ENCODE measurements around the gene C4BPA.

C4BPA gene

GRCh38 chr1:207124389-207124788 is 20.4 kb downstream of the C4BPA start:
- DNase-seq (ENCODE audit: low spot score) = no peak

GRCh38 chr1:207128336-207128921 is 24.4 kb downstream of the C4BPA start:
- DNase-seq (ENCODE audit: low spot score) = no peak

DNA sequence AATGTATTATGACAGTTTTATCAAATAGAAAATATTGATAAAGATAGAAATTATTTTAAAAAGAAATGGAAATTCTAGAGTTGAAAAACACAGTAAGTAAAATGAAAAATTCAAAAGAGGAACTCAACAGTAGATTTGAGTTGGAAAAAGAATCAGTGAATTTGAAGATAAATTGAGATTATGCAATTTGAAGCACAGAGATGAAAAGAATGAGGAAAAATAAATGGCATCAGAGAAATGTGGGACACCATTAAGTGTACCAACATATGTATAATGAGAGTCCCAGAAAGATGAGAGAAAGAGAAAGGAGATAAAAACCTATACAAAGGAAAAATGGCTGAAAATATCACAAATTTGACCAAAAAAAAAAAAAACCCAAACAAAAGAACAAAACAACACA is 25.0 kb downstream of the C4BPA start:
- DNase-seq (ENCODE audit: low spot score) = no peak

DNA sequence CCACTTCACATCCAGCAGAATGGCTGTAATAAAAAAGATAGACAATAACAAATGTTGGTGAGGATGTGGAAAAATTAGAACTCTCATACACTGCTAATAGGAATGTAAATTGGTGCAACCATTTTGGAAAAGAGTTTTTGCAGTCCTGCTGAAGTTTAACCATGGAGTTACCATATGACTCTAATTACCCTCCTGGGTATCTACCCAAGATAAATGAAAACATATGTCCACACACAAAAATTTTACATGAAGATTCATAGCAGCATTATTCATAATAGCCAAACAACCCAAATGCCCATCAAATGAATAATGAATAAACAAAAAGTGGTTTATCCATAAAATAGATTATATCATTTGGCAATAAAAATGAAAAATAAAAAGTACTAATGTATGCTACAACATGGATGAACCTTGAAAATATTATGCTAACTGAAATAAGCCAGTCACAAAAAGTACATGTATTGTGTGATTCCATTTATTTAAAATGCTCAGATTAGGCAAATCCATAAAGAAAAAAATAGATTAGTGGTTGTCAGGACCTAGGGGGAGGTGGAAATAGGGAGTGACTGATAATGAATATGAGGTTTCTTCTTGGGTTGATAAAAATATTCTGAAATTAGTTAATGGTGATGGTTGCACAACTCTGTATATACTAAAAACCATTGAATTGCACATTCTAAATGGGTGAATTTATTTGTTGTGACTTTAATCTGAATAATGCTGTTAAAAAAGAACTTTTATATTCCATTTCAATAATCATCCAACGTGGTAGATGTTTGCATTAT is 26.4 kb downstream of the C4BPA start:
- DNase-seq (ENCODE audit: low spot score) = no peak

- no peak for DNase-seq (ENCODE audit: low spot score)
Measured at GRCh38 chr1:207131163-207131562, 27.1 kb downstream of the C4BPA start.

GRCh38 chr1:207134581-207134980 is 30.5 kb downstream of the C4BPA start:
- DNase-seq (ENCODE audit: low spot score) = no peak

GRCh38 chr1:207139616-207140015 is 35.6 kb downstream of the C4BPA start:
- DNase-seq (ENCODE audit: low spot score) = no peak

GRCh38 chr1:207140536-207140935 is 36.5 kb downstream of the C4BPA start:
- no peak for DNase-seq (ENCODE audit: low spot score)

GRCh38 chr1:207145401-207146058 is 41.5 kb downstream of the C4BPA start:
- no peak for DNase-seq (ENCODE audit: low spot score)

DNA sequence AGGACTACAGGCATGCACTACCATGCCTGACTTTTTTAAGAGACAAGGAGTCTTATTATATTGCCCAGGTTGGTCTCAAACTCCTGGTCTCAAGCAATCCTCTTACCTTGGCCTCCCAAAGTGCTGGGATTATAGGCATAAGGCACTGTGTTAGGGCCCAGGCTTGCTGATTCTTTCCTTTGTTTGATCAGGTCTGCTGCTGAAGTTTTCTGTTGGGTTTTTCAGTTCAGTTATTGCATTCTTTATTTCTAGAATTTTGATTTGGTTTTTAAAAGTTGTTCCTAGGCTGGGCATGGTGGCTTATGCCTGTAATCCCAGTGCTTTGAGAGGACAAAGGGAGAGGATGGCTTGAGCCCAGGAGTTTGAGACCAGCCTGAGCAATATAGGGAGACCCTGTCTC is 47.9 kb downstream of the C4BPA start:
- DNase-seq (ENCODE audit: low spot score) = no peak

DNA sequence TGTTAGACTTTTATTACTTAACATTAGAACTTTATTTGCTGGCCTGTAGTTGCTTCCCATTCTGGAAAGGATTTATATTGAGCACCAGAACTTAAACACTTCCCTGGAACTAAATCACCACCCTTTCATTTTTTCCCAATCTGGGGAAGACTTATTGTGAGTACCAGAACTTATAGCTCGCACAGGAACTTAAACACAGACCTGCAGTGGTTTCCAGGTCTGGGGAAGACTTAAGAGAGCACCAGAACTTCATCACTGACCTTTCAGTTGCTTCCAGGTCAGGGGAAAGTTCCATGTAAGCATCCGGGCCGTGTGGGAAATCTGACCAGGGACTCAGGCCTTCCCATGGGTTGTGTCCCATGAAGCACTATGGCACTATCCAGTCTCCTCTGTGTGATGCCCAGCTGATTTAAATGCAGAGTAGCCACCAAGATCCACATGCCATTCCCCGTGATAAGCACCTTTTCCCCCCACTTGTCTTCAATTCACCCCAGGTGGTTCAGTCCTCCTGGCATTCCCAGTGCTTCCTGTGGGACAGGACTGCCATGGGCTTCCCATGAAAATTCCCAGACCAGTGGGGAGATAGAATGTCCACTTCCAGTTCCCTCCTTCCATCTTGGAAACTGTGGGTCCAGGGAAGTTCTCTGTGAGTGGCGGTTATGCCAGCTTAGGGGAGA is 48.9 kb downstream of the C4BPA start:
- DNase-seq (ENCODE audit: low spot score) = no peak

DNA sequence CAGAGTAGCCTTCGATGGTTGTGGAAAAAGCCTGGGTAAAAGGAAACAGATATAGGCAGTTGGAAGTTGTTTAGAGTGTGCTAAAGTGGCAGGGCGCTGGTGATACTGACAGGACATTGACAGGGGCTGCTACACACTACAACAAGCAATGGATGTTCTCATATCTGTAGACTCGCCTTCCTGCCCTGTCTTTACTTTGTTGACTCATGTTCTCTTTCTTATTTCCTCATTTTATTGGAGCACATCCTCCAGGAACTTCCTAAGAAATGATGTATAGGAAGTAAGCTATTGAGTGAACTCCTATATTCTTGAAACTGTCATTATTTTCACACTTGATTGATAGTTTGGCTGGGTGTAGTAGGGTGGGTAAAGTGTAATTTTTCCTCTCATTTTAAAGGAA is 51.0 kb downstream of the C4BPA start:
- DNase-seq (ENCODE audit: low spot score) = no peak

DNA sequence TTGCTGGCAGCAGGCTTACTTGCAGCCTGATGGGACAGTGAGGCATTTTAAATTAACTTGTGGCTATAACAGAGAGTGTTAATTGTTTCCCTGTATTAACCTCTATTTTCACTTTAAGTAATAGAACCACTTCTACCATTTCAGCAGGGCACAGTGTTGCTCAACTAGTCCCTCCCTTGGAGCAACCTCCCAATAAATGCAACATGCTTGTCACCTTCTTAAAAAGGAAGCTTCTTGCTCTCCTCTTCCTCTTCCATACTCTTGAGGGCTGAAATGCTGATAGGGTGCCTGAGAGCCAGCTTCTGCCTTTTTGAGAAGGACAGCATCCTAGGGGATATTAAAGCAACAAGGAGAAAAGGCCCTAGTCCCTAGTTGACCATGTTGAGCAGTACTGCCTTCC is 52.1 kb downstream of the C4BPA start:
- DNase-seq (ENCODE audit: low spot score) = no peak

DNA sequence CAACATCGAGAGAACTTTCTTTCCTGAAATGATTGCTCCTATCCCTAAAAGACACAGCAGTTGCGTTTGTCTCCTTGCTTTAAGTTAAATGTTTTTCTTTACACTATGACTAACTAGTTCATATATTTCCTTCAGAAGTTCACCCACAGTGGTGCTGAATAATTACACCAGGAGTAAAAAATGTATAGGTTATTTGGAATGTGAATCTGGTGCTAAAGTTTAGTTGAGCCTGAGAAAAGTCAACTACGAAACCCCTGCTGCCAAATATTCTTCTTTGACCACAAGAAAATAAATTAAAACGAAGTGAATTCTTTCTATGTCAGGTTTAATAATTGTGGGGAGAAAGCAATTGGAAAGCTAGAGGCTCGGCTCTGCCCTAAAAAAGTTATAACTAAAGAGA is 52.8 kb downstream of the C4BPA start:
- DNase-seq (ENCODE audit: low spot score) = no peak

DNA sequence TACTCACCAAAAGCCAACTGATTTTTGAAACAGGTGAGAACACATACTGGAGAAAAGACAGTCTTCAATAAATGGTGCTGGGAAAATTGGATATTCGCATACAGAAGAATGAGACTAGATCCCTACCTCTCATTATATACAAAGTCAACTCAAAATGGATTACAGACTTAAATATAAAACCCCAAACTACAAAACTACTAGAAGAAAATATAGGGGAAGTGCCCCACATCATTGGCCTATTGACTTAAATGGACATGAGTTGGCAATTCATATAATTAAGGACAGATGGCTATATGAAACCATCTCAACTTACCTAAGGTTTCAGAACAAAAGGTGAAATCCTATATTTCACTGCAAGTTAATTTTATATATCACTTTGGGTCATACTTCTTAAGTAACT is 60.1 kb downstream of the C4BPA start:
- no peak for DNase-seq (ENCODE audit: low spot score)

DNA sequence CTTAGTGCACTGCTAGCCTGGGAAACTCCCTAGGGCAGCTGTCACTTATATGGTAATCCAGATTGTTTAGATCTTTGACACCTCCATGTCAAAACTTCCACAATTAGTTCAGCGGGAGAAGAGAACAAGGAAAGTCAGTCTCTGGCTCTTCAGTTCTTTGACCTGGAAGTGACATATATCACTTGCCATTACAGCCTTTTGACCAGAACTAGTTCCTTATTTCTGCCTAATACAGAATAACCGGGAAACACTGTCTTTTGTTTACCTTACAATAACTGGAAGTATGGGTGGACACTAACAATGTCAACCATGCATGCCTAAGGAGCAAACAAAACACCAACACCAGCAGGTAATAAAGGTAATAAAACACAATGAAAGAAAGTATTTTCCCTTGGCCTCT is 68.3 kb downstream of the C4BPA start:
- no peak for DNase-seq (ENCODE audit: low spot score)

DNA sequence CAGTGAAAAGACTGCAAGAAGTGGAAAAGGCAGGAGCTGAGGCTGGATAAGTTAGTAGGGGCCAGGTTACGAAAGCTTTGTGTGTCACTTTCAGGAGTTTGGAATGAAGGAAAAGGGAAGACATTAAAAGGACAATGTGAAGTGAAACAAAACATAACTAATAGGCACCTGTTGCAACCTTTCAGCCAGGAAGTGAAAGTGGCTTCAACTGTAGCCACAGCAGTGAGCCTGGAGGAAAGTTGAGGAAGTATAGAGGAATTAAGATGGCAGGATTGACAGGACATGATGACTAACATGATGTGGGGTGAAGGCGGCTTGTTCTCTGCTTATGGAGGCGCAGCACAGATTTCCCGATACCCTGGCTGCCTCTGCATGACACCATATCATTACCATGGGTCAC is 68.9 kb downstream of the C4BPA start:
- DNase-seq (ENCODE audit: low spot score) = no peak

DNA sequence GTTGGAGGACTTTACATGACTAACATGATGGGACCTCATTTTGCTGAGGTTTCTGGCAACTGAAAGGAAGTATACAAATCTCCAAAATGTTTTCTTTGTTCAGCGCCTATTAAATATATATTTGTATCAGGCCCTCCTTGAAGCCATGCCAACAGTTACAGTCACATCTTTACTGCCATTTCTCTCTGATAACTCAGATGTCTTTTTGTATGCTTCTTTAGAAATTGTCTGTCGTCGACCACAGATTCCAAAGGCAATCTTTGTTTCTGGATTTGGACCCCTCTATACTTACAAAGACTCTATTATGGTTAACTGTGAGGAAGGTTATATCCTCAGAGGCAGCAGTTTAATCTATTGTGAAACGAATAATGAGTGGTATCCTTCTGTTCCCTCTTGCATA is 69.4 kb downstream of the C4BPA start:
- DNase-seq (ENCODE audit: low spot score) = no peak

DNA sequence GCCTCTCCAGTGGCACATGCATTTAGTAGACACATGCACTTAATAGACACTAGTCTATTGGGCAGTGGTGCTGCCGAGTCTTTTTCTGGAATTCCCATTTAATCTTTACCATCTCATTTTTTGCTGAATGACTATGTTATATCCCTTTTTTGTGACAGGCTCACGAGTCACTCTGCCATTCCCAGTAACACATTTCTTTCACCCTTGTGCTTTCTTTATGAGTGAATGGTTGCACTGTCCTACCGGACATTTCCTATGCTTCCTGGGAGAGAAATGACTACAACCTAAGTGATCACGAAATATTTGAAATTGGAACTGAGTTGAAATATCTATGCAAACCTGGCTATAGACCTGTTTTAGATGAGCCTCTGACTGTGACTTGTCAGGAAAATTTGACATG is 70.9 kb downstream of the C4BPA start:
- DNase-seq (ENCODE audit: low spot score) = no peak

DNA sequence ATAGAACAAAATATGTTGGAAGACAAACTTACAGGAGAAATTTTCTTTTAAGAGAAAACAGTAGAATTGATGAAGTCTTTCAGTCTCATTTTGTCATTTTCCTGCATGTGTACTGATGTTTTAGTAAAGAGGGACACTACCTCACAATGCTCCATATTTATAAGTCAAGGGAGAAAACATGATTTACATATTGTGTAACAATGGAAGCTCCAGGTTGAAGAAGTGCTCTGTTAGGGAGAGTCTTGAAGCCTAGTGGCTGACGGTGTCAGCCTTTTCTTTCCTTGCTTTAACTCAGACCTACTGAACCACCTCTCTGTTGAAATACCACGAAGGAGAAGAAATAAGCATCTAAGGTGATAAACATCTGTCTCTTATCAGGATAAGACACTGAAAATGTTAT is 75.0 kb downstream of the C4BPA start:
- DNase-seq (ENCODE audit: low spot score) = no peak

GRCh38 chr1:207181847-207182246 is 77.8 kb downstream of the C4BPA start:
- no peak for DNase-seq (ENCODE audit: low spot score)

- DNase-seq (ENCODE audit: low spot score) = no peak
Measured at GRCh38 chr1:207186503-207186902, 82.5 kb downstream of the C4BPA start.

DNA sequence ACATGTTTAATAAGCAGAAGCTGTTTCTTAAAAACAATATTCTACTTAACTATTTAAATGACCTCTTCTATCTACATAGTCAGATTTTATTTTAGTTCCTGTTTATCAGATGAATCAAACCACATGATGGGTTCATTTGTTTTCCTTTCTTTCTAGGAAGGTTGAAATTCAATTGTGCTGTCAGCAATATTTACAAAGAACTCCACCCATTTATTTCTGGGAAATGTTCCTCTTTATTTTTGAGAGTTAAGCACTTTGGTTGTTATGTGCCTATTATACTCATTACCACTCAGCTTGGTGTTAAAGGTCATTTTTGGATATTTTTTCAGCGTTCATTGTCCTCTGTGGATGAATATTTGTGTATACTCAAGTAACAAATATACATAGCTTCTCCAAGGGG is 84.9 kb downstream of the C4BPA start:
- no peak for DNase-seq (ENCODE audit: low spot score)

All from CD4-positive, alpha-beta T cell treated with Interleukin-6 at 100 ng/mL for 8 hours (primary cell).